Suppressor macrophage treated with lipopolysaccharide for 1 hour (primary cell): ENCODE data around the gene HIP1R.
"Not testable (repeated sequence)": the region's sequence is repeated elsewhere in the genome, so short reads cannot be mapped to it uniquely, and the experiment has no call there.

Experiments
- DNase-seq, 3 donors: peaks; one replicate each; pipeline ENCODE4 v3.0.0-alpha.2; 2020 to 2022

HIP1R gene

DNA sequence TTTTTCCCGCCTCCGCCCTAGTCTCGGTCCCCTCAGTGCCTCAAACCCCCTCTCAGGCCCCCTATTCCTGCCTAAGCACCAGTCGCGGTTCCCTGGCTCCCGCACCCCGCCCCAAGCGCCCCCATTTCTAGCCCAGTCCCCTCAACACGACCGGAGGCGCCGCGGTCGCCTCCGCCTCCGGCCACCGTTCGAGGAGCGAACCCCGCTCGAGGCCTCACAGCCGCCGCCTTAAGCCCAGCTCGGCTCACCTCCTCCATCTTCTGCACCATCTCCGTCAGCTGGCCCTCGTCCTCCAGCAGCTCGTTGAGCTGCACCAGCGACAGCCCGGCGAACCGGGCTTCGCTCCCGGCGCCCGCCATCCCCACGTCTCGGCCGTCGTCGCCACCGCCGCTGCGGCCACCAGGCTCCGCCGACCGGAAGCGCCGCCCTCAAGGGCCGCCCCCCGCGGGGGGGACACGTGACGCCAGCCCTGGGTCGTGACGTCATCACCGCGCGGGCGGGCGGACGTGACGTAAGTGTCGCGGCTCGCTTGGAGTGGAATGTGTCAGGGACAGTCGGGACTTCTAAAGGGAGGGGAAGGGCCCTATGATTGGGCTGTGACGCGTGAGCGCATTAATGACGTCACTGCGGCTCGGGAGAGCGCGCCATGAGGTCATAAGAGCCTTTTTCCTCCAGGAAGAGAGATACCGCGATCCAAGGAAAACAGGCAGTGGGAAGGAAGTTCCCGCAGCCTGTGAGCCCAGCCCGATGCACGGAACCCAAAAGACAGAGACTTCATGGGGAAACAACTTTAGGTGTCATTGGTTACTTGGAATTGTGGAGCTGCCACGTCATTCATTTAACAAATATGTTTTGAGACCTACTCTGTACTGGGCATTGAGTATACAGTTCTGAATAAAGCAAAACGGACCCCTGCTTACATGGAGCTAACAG, 60.7 kb downstream of the HIP1R start, which contains the start of gene VPS37B:
Gene VPS37B, minus strand, starts transcription at position 421 of the 933 bp plus-strand sequence. Its CDS starts 62 bp downstream, at position 359.
- DNase-seq = peak; percentile 95 to 97 (median 96)

DNA sequence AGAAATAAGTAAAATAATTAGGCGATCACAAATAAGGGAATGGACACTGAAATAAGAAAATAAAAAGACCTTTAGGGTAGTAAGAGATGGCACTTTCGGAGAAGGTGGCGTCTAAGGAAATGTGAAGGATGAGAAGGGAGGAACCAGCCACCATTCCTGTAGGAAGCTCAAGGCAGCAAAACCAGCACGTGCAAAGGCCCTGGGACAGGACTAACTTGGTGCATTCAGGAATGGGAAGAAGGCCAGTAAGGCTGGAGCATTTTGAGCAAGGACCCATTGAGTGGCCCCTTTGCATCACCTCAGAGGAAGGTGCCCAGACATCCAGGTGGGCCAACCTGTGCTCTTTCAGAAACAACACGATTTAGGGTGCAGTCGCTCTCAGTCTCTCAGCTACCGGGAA, 61.4 kb downstream of the HIP1R start:
- DNase-seq = no peak

DNA sequence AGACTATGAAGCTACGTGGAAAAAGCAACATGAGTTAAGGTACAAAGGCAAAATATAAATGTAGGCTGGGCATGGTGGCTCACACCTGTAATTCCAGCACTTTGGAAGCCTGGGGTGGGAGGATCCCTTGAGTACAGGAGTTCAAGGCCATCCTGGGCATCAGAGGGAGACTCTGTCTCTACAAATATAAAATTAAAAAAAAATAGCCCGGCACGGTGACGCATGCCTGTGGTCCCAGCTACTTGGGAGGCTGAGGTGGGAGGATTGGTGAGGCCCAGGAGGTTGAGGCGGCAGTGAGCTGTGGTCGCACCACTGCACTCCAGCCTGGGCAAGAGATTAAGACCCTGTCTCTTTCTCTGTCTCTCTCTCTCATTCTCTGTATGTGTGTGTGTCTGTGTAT, 64.6 kb downstream of the HIP1R start:
- DNase-seq = no peak

DNA sequence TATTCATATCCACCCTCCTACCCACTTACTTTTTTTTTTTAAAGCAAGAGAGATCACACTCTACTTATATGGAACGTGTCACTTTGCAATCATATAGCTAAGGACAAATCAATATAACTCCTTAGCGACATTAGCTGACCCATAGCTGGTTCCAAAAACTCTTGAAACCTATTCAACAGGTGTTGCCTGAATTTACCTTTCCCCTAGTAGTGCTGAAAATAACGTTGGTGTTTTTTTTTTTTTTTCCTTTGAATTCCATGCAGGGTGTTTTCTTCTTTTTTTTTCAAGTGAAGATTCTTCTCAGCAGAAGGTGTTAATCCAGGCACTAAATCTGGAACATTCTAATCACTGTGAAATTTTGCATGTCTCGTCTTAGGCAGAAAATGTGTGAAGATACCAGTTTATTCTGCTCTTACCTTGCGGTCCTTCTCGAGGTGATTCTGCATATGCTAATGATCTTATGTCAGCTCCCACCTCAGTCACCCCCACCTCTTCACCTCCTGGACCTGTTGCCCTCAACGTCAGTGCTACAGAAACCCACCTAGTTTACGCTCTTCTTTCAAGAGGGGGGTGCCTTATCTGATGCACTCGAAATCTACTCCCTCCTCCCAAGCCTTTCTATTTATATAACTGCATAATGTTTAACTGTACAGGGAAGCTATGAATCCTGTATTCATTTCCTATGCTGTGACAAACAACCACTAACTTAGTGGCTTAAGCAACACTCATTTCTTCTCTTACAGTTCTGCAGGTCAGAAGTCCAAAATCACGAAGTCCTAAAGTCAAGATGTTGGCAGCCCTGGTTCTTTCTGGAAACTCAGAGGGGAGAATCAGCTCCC, 67.8 kb downstream of the HIP1R start:
- no peak for DNase-seq

DNA sequence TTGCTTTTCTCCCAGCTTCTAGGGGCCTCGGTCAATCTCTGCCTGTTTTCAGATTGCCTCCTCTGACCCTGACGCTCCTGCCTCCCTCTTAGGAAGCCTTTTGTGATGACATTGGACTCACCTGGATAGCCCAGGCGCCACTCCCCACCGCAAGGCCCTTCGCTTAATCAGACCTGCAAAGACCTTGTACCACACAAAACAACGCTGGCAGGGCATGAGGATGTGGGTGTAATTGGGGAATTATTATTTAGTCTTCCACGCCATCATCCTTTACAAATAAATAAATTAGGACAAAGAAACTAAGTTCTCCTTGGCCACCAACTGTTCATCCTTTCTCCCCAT, 68.4 kb downstream of the HIP1R start:
- DNase-seq = no peak

DNA sequence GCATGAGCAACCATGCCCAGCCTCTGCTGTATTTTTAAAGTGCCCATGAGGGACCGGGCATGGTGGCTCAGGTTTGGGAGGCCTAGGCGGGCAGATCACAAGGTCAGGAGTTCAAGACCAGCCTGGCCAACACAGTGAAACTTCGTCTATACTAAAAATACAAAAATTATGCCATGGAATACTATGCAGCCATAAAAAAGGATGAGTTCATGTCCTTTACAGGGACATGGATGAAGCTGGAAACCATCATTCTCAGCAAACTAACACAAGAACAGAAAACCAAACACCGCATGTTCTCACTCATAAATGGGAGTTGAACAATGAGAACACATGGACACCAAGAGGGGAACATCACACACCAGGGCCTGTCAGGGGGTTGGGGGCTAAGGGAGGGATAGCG, 70.0 kb downstream of the HIP1R start:
- DNase-seq = not testable (repeated sequence)

DNA sequence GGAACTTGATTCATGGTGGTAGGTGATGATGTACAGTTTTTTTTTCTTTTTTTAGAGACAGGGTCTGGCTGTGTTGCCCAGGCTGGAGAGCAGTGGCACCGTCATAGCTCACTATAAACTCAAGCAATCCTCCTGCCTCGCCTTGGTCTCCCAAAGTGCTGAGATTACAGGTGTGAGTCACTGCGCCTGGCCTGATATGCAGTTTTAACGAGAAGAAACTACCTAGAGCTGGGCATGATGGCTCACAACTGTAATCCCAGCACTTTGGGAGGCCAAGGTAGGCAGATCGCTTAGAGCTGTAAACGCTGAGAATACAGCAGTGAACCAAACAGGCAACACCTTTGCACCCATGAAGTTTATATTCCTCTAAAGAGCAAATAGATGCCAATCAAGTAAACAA, 73.7 kb downstream of the HIP1R start:
- no peak for DNase-seq

DNA sequence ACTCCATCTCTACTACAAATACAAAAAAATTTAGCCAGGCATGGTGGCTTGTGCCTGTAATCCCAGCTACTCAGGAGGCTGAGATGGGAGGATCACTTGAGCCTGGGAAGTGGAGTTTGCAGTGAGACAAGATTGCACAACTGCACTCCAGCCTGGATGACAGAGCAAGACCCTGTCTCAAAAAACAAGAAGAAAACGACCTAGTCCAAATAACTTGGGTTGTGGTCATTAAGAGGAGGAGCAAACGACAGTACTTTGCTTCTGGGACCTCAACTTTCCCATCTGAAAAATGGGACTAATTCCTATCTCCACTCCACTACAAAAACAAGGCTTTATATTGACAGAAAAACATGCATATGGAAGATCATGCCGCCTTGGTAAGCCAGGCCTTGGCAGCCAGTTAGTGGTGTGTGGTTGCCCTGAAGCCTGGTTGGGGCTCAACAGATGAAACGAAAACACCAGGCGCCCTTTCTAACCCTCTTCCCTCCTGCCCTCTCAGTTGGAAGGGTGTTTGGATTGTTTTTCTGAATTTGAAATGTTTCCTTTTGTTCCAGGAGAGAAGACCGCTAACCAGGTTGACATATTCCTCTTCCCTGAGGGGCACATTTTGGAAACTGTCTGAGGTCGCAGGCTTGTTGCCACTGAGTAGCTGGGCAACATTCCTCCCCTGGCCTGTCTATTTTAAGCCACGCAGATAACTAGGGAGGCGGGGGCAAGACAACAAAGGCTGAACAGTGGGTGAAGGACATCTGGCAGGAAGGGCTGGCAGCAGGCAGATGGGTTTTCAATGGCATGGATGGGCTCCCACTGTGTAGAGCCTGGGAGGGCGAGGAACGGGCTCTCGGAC, 74.4 kb downstream of the HIP1R start:
- DNase-seq = no peak
